Uterus (tissue), 4 donors: ENCODE data around the gene AGMO. TPM values are rescaled to one million over a fixed set of nuclear protein-coding genes. Genes with fewer than 3 reads are reported as not detected.

Source experiments
- DNase-seq, 2 donors: peaks; one replicate each; pipeline ENCODE4 v3.0.0-alpha.2; 2019 to 2020
- H3K27ac ChIP-seq, 2 donors: fragments of 200-600 bp; sonication (generic); 1 replicate in 1 of 2; 2 replicates in 1 of 2; pipeline ENCODE4 v1.5.1; 2016 to 2018
- H3K27me3 ChIP-seq, 2 donors: fragments of 200-600 bp; sonication (generic); one replicate each; pipeline ENCODE4 v1.5.1; 2018 to 2019; ENCODE audit warnings: control low read depth in 1 of 2
- H3K36me3 ChIP-seq, 2 donors: fragments of 200-600 bp; sonication (generic); one replicate each; pipeline ENCODE4 v1.5.1; 2019; ENCODE audit warnings: control low read depth in 1 of 2
- H3K4me1 ChIP-seq, 2 donors: fragments of 200-600 bp; sonication (generic); one replicate each; pipeline ENCODE4 v1.5.1; 2018 to 2019; ENCODE audit warnings: control low read depth in 1 of 2
- H3K4me3 ChIP-seq, 2 donors: fragments of 200-600 bp; sonication (generic); 1 replicate in 1 of 2; 2 replicates in 1 of 2; pipeline ENCODE4 v1.5.1; 2018 to 2019; ENCODE audit warnings: mild to moderate bottlenecking in 1 of 2
- H3K9me3 ChIP-seq, 2 donors: fragments of 200-600 bp; sonication (generic); one replicate each; pipeline ENCODE4 v1.5.1; 2019; ENCODE audit warnings: control low read depth in 1 of 2
- CTCF ChIP-seq, 4 experiments: fragments of 200-600 bp in 2 of 4; fragments of 450-650 bp in 2 of 4; sonication (generic) in 2 of 4; IDR thresholded peaks; one replicate each; pipeline ENCODE4 v1.5.1; 2016 to 2019; ENCODE audit warnings: antibody characterized with exemption in 4 of 4, mild to moderate bottlenecking in 2 of 4, moderate library complexity in 1 of 4
- POLR2A ChIP-seq, 2 donors: fragments of 450-650 bp; IDR thresholded peaks; one replicate each; pipeline ENCODE4 v1.6.1; 2016; ENCODE audit warnings: antibody characterized with exemption in 2 of 2, mild to moderate bottlenecking in 1 of 2, moderate library complexity in 1 of 2
- intact Hi-C: fragments of 100-400 bp; cut with DNase I; formaldehyde crosslinking; loops from one replicate; pipeline ENCODE4 v1.15.1; 2023; ENCODE audit warnings: low total_unique reads
- total RNA-seq, 4 donors: library from RNA; depleted of rRNA in 3 of 4; stranded (reverse); fragments of >200 nt in 3 of 4; gene quantifications; one replicate each; pipeline versions ENCODE4 v1.1.0 to v1.2.4, GENCODE V29; 2014 to 2023
- donor health status: DM: yes; HTN: yes; CAD: no.

AGMO gene
- total RNA-seq, 4 donors from 2014 or later, result 0.24 to 1.5 TPM; not detected in 2

- H3K27ac ChIP-seq, result no peak overlapping the region
- peaks cover 0 to 5% of the 10 kb centered on the region in 2 donors for H3K4me1 ChIP-seq
- H3K4me3 ChIP-seq, result no peak overlapping the region
- no peaks in the 10 kb centered on the region for H3K9me3 ChIP-seq
- no peaks in the 10 kb centered on the region for H3K27me3 ChIP-seq
- no peaks in the 10 kb centered on the region for H3K36me3 ChIP-seq
- intact Hi-C loops, result no loop called here
- TF ChIP-seq POLR2A (IDR thresholded peaks at IDR 0.05) (no peak), CTCF (IDR thresholded peaks at IDR 0.05) (no peak)
- no peak for DNase-seq
Measured at GRCh38 chr7:15488401-15488800, 73.4 kb downstream of the AGMO start.

GRCh38 chr7:15487896-15488295 is 73.9 kb downstream of the AGMO start:
- no peaks in the 10 kb centered on the region for H3K36me3 ChIP-seq
- TF ChIP-seq POLR2A (IDR thresholded peaks at IDR 0.05), result no peak
- no peak for TF ChIP-seq CTCF (IDR thresholded peaks at IDR 0.05)
- no peak for DNase-seq
- no peaks in the 10 kb centered on the region for H3K27me3 ChIP-seq
- no peaks in the 10 kb centered on the region for H3K9me3 ChIP-seq
- no peak overlapping the region for H3K27ac ChIP-seq
- no peak overlapping the region for H3K4me3 ChIP-seq
- H3K4me1 ChIP-seq, result peaks cover 0 to 5% of the 10 kb centered on the region in 2 donors
- intact Hi-C loops, result no loop called here

- no peaks in the 10 kb centered on the region for H3K36me3 ChIP-seq
Measured at GRCh38 chr7:15485998-15486397, 75.8 kb downstream of the AGMO start.

GRCh38 chr7:15485431-15485830 is 76.4 kb downstream of the AGMO start:
- H3K4me1 ChIP-seq, result peaks cover 0 to 5% of the 10 kb centered on the region in 2 donors
- DNase-seq, result no peak
- no peak for TF ChIP-seq CTCF (IDR thresholded peaks at IDR 0.05)
- TF ChIP-seq POLR2A (IDR thresholded peaks at IDR 0.05), result no peak
- H3K36me3 ChIP-seq, result no peaks in the 10 kb centered on the region
- no peaks in the 10 kb centered on the region for H3K9me3 ChIP-seq
- no peaks in the 10 kb centered on the region for H3K27me3 ChIP-seq
- intact Hi-C loops, result no loop called here
- no peak overlapping the region for H3K27ac ChIP-seq
- H3K4me3 ChIP-seq, result no peak overlapping the region

More at GRCh38 chr7:15485998-15486397, 75.8 kb downstream of the AGMO start:
- Histone ChIP-seq H3K4me1 (peaks cover 0 to 5% of the 10 kb centered on the region in 2 donors), H3K4me3 (no peak overlapping the region), H3K27me3 (no peaks in the 10 kb centered on the region), H3K27ac (no peak overlapping the region), H3K9me3 (no peaks in the 10 kb centered on the region)
- intact Hi-C loops, result no loop called here
- TF ChIP-seq CTCF (IDR thresholded peaks at IDR 0.05), result no peak
- TF ChIP-seq POLR2A (IDR thresholded peaks at IDR 0.05), result no peak
- DNase-seq, result no peak

- intact Hi-C loops, result no loop called here
- no peak overlapping the region for H3K4me3 ChIP-seq
- H3K4me1 ChIP-seq, result peaks cover 0 to 9% of the 10 kb centered on the region in 2 donors
- peak in 1 of 2 donors; percentile 17 for DNase-seq
- H3K9me3 ChIP-seq, result no peaks in the 10 kb centered on the region
- TF ChIP-seq POLR2A (IDR thresholded peaks at IDR 0.05) (no peak), CTCF (IDR thresholded peaks at IDR 0.05) (no peak)
- no peaks in the 10 kb centered on the region for H3K36me3 ChIP-seq
- H3K27me3 ChIP-seq, result no peaks in the 10 kb centered on the region
- H3K27ac ChIP-seq, result peak overlapping the region; percentile 1 to 25
Measured at GRCh38 chr7:15481132-15481531, 80.7 kb downstream of the AGMO start.
